K562 (cell line): Measurements from ENCODE around the gene PRKCE. TPM values are rescaled to one million over a fixed set of nuclear protein-coding genes. Genes with fewer than 3 reads are reported as not detected.

Source experiments
- ATAC-seq: fragments of 200-7000 bp; cut with Tn5 transposase; 3 replicates; pipeline ENCODE4 v1.9.1; 2020; ENCODE audit warnings: moderate library complexity
- BruUV-seq: library from RNA; stranded (reverse); fragments of 400-500 nt; replicated peaks from 2 replicates; lab custom pipeline; 2021; lab: Mats Ljungman, UMichigan
- CTCF ChIA-PET: fragments of 300-600 bp; formaldehyde crosslinking; extraction: SDS; loops from one replicate; lab custom pipeline; 2021; ENCODE audit warnings: low intra/inter-chr PET ratio; lab: Yijun Ruan, JAX
- POLR2A ChIA-PET: fragments of 300-600, 350-650 bp; sonication (Branson Sonifier 250); formaldehyde crosslinking; extraction: SDS; loops from one replicate; lab custom pipeline; 2021; ENCODE audit warnings: antibody characterized with exemption, inconsistent platforms; lab: Yijun Ruan, JAX
- DNase-seq, 4 experiments: peaks; one replicate each; pipeline versions ENCODE4 v3.0.0 to v3.0.0-alpha.2; 2011 to 2018; ENCODE audit warnings: low spot score in 3 of 4, mixed read lengths in 3 of 4; ENCODE audit errors: extremely low read depth in 1 of 4
- FAIRE-seq: peaks from 2 replicates; lab custom pipeline; 2011; peaks lifted over from hg19 to GRCh38; lab: Jason Lieb, UNC
- H2AFZ ChIP-seq: 2 replicates; pipeline ENCODE4 v1.6.0; 2011; ENCODE audit warnings: low read depth, low read length, control low read depth, inconsistent platforms
- H3K27ac ChIP-seq: fragments of 200-600 bp; 3 replicates; pipeline ENCODE4 v1.8.0; 2011; ENCODE audit warnings: low read depth, mild to moderate bottlenecking, control low read depth, inconsistent platforms, low read length, moderate library complexity, mixed read lengths; ENCODE audit errors: extremely low read depth
- H3K27me3 ChIP-seq, 2 experiments: fragments of 300-600 bp in 1 of 2; 2 replicates in 1 of 2; 3 replicates in 1 of 2; pipeline versions ENCODE4 v1.6.0 to v1.8.0; 2011; ENCODE audit warnings: inconsistent platforms in 2 of 2, low read length in 2 of 2, mild to moderate bottlenecking in 1 of 2, mixed read lengths in 1 of 2, moderate library complexity in 1 of 2; ENCODE audit not compliant: control insufficient read depth in 2 of 2, insufficient read depth in 2 of 2
- H3K36me3 ChIP-seq: fragments of 300-600 bp; 3 replicates; pipeline ENCODE4 v1.8.0; 2011; ENCODE audit warnings: mild to moderate bottlenecking, low read length, inconsistent platforms; ENCODE audit not compliant: control insufficient read depth, insufficient read depth
- H3K4me1 ChIP-seq, 2 experiments: fragments of 200-600 bp in 1 of 2; replicated peaks in 1 of 2; 2 replicates in 1 of 2; 3 replicates in 1 of 2; pipeline versions ENCODE4 v1.5.1 to v1.8.0; 2011; ENCODE audit warnings: inconsistent platforms in 2 of 2, low read length in 2 of 2, mild to moderate bottlenecking in 1 of 2, mixed read lengths in 1 of 2, moderate library complexity in 1 of 2; ENCODE audit not compliant: control insufficient read depth in 2 of 2, insufficient read depth in 2 of 2
- H3K4me2 ChIP-seq: 2 replicates; pipeline ENCODE4 v1.6.1; 2011; ENCODE audit warnings: low read length, control low read depth, inconsistent platforms, mixed read lengths; ENCODE audit not compliant: insufficient read depth
- H3K4me3 ChIP-seq: fragments of 200-600 bp; sonication (generic), shearing (Covaris generic); 2 replicates; pipeline ENCODE4 v1.5.1; 2016; ENCODE audit warnings: control low read depth, inconsistent platforms
- H3K79me2 ChIP-seq: fragments of 200-600 bp; 3 replicates; pipeline ENCODE4 v1.8.0; 2011; ENCODE audit warnings: low read length, inconsistent platforms; ENCODE audit not compliant: control insufficient read depth, insufficient read depth
- H3K9ac ChIP-seq, 2 experiments: 2 replicates each; pipeline versions ENCODE4 v1.6.0 to v1.6.1; 2011; ENCODE audit warnings: low read depth in 2 of 2, low read length in 2 of 2, control low read depth in 1 of 2, inconsistent platforms in 1 of 2, mild to moderate bottlenecking in 1 of 2, mixed read lengths in 1 of 2; ENCODE audit not compliant: insufficient read depth in 1 of 2
- H3K9me1 ChIP-seq: one replicate; pipeline ENCODE4 v1.6.0; 2011; ENCODE audit warnings: inconsistent platforms, mild to moderate bottlenecking, low read length, moderate library complexity; ENCODE audit not compliant: control insufficient read depth, insufficient read depth
- H3K9me3 ChIP-seq: replicated peaks from 2 replicates; pipeline ENCODE4 v1.5.1; 2011; ENCODE audit warnings: low read depth, low read length, inconsistent platforms; ENCODE audit not compliant: control insufficient read depth, insufficient read depth
- H4K20me1 ChIP-seq: replicated peaks from 2 replicates; pipeline ENCODE4 v1.6.1; 2011; ENCODE audit warnings: low read length, inconsistent platforms, mixed read lengths; ENCODE audit not compliant: control insufficient read depth, insufficient read depth
- BCLAF1 ChIP-seq, 2 experiments: fragments of 450-650 bp in 1 of 2; IDR thresholded peaks; 2 replicates each; pipeline ENCODE4 v1.6.1; 2011 to 2017; ENCODE audit warnings: low read depth in 2 of 2, antibody characterized with exemption in 1 of 2, borderline replicate concordance in 1 of 2, low read length in 1 of 2, mild to moderate bottlenecking in 1 of 2, mixed read lengths in 1 of 2; ENCODE audit not compliant: control insufficient read depth in 1 of 2
- FOXK2 ChIP-seq, 2 experiments: fragments of 450-650 bp; IDR thresholded peaks in 1 of 2; conservative IDR thresholded peaks in 1 of 2; 2 replicates each; pipeline ENCODE4 v1.6.1; 2016; ENCODE audit warnings: low read depth in 2 of 2, mild to moderate bottlenecking in 1 of 2
- HDAC1 ChIP-seq, 2 experiments: fragments of 450-650 bp; IDR thresholded peaks; 2 replicates each; pipeline ENCODE4 v1.6.1; 2016 to 2017; ENCODE audit warnings: inconsistent platforms in 1 of 2, mild to moderate bottlenecking in 1 of 2, moderate library complexity in 1 of 2
- NBN ChIP-seq: fragments of 450-650 bp; IDR thresholded peaks from 2 replicates; pipeline ENCODE4 v1.6.1; 2016; ENCODE audit warnings: low read depth, mild to moderate bottlenecking
- PHF20 ChIP-seq: fragments of 450-650 bp; IDR thresholded peaks from 2 replicates; pipeline ENCODE4 v1.6.1; 2018; ENCODE audit not compliant: partially characterized antibody
- SNIP1 ChIP-seq: fragments of 450-650 bp; IDR thresholded peaks from 2 replicates; pipeline ENCODE4 v1.7.1; 2017; ENCODE audit warnings: low read depth, mild to moderate bottlenecking
- ZBTB49 ChIP-seq: sonication (generic); formaldehyde crosslinking; IDR thresholded peaks from 2 replicates; pipeline ENCODE4 v1.8.0; 2022; ENCODE audit warnings: missing genetic modification reagents, mild to moderate bottlenecking, borderline replicate concordance
- ZNF280A ChIP-seq: fragments of 450-650 bp; IDR thresholded peaks from 2 replicates; pipeline ENCODE4 v1.6.1; 2018; ENCODE audit warnings: mild to moderate bottlenecking, low read depth; ENCODE audit not compliant: partially characterized antibody
- ZNF324 ChIP-seq: fragments of 250-450 bp; sonication (Bioruptor Pico); IDR thresholded peaks from 2 replicates; pipeline ENCODE4 v1.4.0; 2020; ENCODE audit warnings: mild to moderate bottlenecking
- WGBS: fragments of 100-300 bp; shearing (Covaris generic); methylation state at CpG from one replicate; pipeline ENCODE4 v1.1.6; 2016; ENCODE audit warnings: low coverage, mixed read lengths; ENCODE audit not compliant: insufficient coverage; ENCODE audit errors: missing lambda C conversion rate; 5-methylcytosine and 5-hydroxymethylcytosine counted together
- in situ Hi-C: fragments of 300-500 bp; cut with MboI; formaldehyde crosslinking; loops from 4 replicates; pipeline ENCODE4 v1.15.0; 2018; ENCODE audit warnings: inconsistent platforms, mixed read lengths
- intact Hi-C: fragments of 100-400 bp; cut with micrococcal nuclease; formaldehyde crosslinking; loops from 2 replicates; pipeline ENCODE4 v1.14.2; 2022
- polyA plus RNA-seq, 8 experiments: library from polyadenylated mRNA; depleted of rRNA in 4 of 8; stranded (reverse) in 5 of 8; unstranded in 3 of 8; fragments of >200 nt; fragmentation: Nextera tagmentation in 2 of 8; fragmentation: Illumina TruSeq in 1 of 8; extraction: Ambion mirVana in 2 of 8; extraction: Trizol in 1 of 8; gene quantifications; 2 replicates each; pipeline versions ENCODE4 v1.2.1 to v1.2.3, GENCODE V29; 2011 to 2014; ENCODE audit warnings: inconsistent platforms in 1 of 8, missing spikeins in 1 of 8
- total RNA-seq, 7 experiments: library from RNA; depleted of rRNA in 6 of 7; stranded (reverse); fragments of >200 nt in 6 of 7; fragmentation: Illumina TruSeq in 2 of 7; extraction: Trizol in 2 of 7; gene quantifications; 2 replicates each; pipeline versions ENCODE4 v1.2.1 to v1.2.3, GENCODE V29; 2011 to 2021; ENCODE audit warnings: low replicate concordance in 1 of 7

PRKCE gene
- total and polyA plus RNA-seq, 9 of the 15 experiments (the other 6 are each of a cell fraction or from before 2014, with no cell fraction given): 0.06 to 1.0 (median 0.22) TPM; not detected in 1

- Histone ChIP-seq H2AFZ (no peak overlapping the region), H3K4me3 (no peak overlapping the region), H3K36me3 (no peaks in the 10 kb centered on the region), H3K9ac (no peak overlapping the region), H3K9me1 (no peaks in the 10 kb centered on the region), H3K4me2 (no peak overlapping the region), H3K27me3 (peaks cover 21 to 51% of the 10 kb centered on the region in 2 experiments; a peak in 4 of 5 replicates), H3K79me2 (no peaks in the 10 kb centered on the region), H4K20me1 (peaks cover 4% of the 10 kb centered on the region; the same call in 1 of the 2 replicates), H3K9me3 (no peaks in the 10 kb centered on the region), H3K27ac (no peak overlapping the region), H3K4me1 (no peaks in the 10 kb centered on the region)
- WGBS: 0% methylated on average over 8 of the region's 8 CpGs
- intact Hi-C loops (no loop called here), in situ Hi-C loops (no loop called here)
- DNase-seq: no peak
- no peak for TF ChIP-seq ZNF324 (CRISPR knock-in tag)
- no peak for TF ChIP-seq ZBTB49 (CRISPR knock-in tag)
- TF ChIP-seq BCLAF1 (IDR thresholded peaks at IDR 0.05; ENCODE audit: borderline replicate concordance in 1 of 2, control insufficient read depth in 1 of 2, low read depth in 2 of 2, low read length in 1 of 2): no peak
- TF ChIP-seq FOXK2 (conservative IDR thresholded peaks at IDR 0.05 in 1 of 2, IDR thresholded peaks at IDR 0.05 in 1 of 2; ENCODE audit: low read depth in 2 of 2): no peak
- TF ChIP-seq ZNF280A: no peak
- no peak for TF ChIP-seq SNIP1
- TF ChIP-seq PHF20: no peak
- TF ChIP-seq NBN: no peak
- no peak for TF ChIP-seq HDAC1 (IDR thresholded peaks at IDR 0.05)
- no TSS peak for BruUV-seq
- no peak for FAIRE-seq
- no peak for ATAC-seq
- ChIA-PET POLR2A (no interaction called here), CTCF (interaction anchor here (0.6 kb wide), 1 partner anchor 366 kb away, joined by 3 read pairs; no protein-coding TSS in a partner anchor)
These were observed 380.8 kb downstream of the PRKCE start for GRCh38 chr2:46032161-46032813.
